ENCODE data around the gene EFNA4. TPM values are rescaled to one million over a fixed set of nuclear protein-coding genes. Genes with fewer than 3 reads are reported as not detected.
A peak's percentile ranks its signal among the peaks of the same experiment; 100 is the strongest.

EFNA4 gene
- polyA plus RNA-seq, 2 of the 4 experiments (the other 2 are of a cell fraction), result 3.1 to 8.7 TPM

DNA sequence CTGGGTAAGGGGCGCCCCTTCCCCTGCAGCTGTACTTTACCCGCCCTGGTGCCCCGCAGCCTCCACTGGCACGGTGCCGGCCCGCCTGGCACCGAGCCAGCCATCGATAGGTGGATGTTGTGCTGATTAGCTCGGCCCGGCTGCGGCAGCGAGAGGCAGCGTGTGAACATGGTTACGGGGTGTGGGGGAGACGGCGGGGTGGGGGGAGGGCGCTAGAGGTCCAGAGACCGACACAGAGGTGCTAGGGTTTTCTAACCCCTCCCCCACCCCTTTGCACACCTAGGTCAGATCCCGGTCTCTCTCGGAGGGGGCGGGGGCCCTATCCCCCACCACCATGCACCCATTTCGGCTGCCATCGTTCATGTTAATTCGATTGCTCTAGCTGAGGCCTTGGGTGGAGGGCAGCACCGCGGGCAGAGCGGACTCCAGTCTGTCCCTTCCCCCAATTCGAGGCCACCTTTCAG, 6.7 kb downstream of the EFNA4 start:
- Histone ChIP-seq H3K4me3 (peak overlapping the region; percentile 34; the same call in 2 of the 3 replicates), H3K27ac (no peak overlapping the region), H3K4me2 (peak overlapping the region; percentile 71)

DNA sequence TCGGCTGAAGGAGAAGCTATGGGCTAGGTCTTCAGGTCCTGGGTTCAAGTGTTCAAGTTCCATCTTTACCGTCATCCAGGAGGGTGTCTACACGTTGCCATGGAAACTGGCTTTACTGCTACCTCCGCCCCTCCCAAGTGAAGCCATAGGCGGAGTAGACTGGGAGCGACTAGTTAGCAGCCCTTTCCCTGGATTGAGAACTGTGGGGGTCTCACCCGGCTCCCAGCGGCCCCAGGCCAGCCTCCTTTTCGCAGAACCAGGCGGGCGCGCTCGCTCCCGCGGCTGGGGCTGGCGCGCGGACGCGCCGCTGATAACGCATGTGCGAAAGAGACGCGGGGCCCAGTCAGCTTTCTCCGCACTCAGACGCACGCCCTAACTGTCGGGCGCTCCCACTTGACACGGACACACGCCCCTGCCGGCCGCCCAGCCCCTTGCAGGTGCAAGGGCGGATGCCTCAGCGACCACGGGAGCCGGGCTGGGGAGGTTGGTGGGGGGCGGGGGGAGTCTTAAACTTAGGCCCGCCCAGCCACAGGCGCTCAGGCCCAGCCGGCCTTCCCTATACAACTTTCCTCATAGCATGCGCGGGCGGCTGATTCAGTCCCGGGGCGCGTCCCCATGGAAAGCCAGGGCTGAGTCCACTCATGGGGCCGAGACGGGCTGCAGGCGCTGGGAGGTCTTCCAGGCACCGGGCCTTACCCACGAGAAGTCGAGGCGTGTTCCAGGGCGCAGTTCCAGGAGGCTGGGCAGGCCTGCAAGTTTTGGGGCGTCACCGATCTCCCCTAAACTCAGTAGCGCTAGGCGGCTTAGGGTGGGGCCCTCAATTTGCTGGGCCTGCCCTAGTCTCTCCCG, 7.4 kb downstream of the EFNA4 start:
- no peak for TF ChIP-seq NR3C1 (IDR thresholded peaks at IDR 0.05)
- TF ChIP-seq, protein P1, sequence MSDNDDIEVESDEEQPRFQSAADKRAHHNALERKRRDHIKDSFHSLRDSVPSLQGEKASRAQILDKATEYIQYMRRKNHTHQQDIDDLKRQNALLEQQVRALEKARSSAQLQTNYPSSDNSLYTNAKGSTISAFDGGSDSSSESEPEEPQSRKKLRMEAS (IDR thresholded peaks at IDR 0.05), result peak; percentile 45; the same call in 1 of the 2 replicates
- TF ChIP-seq RFX5 (IDR thresholded peaks at IDR 0.05), result 0 out of 2 replicates have a peak, but pooled peaks have one; percentile 21
- no peak for TF ChIP-seq ESRRA (IDR thresholded peaks at IDR 0.05; ENCODE audit: borderline replicate concordance, low read length)
- TF ChIP-seq CHD2 (IDR thresholded peaks at IDR 0.05; ENCODE audit: low read length, partially characterized antibody), result no peak
- peak overlapping the region; percentile 71 for H3K4me2 ChIP-seq
- peak overlapping the region; percentile 34 for H3K4me3 ChIP-seq
- DNase-seq (ENCODE audit: low read depth in 1 of 2, low spot score in 1 of 2) (peak in 1 of 2 experiments; percentile 71), FAIRE-seq (no peak), ATAC-seq (peak; percentile 79 to 88)
- H3K4me1 ChIP-seq, result 0 out of 3 replicates have a peak, but pooled peaks cover 12% of the 10 kb centered on the region
- no peaks in the 10 kb centered on the region for H3K9me3 ChIP-seq
- ChIA-PET POLR2A (interaction anchor here (1.0 to 1.6 kb wide), 2 partner anchors 14 to 123 kb away, joined by 3 to 4 read pairs; no protein-coding TSS in a partner anchor), CTCF (interaction anchor here (1.0 to 27.3 kb wide), 5 partner anchors 10 to 96 kb away, joined by 5 to 350 read pairs (median 10); partner anchors contain the start of genes ADAM15 and EFNA4)
- 57% methylated on average over 35 of the region's 61 CpGs for WGBS (ENCODE audit: missing lambda C conversion rate)
- H3K27ac ChIP-seq, result peak overlapping the region; percentile 51 to 63

More for the DNA sequence above, 6.7 kb downstream of the EFNA4 start:
- FAIRE-seq (no peak), ATAC-seq (no peak), DNase-seq (ENCODE audit: low read depth in 1 of 2, low spot score in 1 of 2) (no peak)
- ChIA-PET POLR2A (interaction anchor here (0.7 to 1.6 kb wide), 3 partner anchors 15 to 123 kb away, joined by 3 to 4 read pairs (median 4); no protein-coding TSS in a partner anchor), CTCF (interaction anchor here (1.0 to 27.3 kb wide), 6 partner anchors 10 to 104 kb away, joined by 3 to 350 read pairs (median 8); partner anchors contain the start of genes ADAM15 and EFNA4)
- TF ChIP-seq RARB (CRISPR knock-in tag; IDR thresholded peaks at IDR 0.05) (no peak), EHF (CRISPR knock-in tag; IDR thresholded peaks at IDR 0.05) (no peak), TP53 (CRISPR knock-in tag; IDR thresholded peaks at IDR 0.05) (no peak), JUNB (IDR thresholded peaks at IDR 0.05) (no peak)
- TF ChIP-seq, protein P2, sequence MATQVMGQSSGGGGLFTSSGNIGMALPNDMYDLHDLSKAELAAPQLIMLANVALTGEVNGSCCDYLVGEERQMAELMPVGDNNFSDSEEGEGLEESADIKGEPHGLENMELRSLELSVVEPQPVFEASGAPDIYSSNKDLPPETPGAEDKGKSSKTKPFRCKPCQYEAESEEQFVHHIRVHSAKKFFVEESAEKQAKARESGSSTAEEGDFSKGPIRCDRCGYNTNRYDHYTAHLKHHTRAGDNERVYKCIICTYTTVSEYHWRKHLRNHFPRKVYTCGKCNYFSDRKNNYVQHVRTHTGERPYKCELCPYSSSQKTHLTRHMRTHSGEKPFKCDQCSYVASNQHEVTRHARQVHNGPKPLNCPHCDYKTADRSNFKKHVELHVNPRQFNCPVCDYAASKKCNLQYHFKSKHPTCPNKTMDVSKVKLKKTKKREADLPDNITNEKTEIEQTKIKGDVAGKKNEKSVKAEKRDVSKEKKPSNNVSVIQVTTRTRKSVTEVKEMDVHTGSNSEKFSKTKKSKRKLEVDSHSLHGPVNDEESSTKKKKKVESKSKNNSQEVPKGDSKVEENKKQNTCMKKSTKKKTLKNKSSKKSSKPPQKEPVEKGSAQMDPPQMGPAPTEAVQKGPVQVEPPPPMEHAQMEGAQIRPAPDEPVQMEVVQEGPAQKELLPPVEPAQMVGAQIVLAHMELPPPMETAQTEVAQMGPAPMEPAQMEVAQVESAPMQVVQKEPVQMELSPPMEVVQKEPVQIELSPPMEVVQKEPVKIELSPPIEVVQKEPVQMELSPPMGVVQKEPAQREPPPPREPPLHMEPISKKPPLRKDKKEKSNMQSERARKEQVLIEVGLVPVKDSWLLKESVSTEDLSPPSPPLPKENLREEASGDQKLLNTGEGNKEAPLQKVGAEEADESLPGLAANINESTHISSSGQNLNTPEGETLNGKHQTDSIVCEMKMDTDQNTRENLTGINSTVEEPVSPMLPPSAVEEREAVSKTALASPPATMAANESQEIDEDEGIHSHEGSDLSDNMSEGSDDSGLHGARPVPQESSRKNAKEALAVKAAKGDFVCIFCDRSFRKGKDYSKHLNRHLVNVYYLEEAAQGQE (IDR thresholded peaks at IDR 0.05), result no peak
- TF ChIP-seq, protein P3, sequence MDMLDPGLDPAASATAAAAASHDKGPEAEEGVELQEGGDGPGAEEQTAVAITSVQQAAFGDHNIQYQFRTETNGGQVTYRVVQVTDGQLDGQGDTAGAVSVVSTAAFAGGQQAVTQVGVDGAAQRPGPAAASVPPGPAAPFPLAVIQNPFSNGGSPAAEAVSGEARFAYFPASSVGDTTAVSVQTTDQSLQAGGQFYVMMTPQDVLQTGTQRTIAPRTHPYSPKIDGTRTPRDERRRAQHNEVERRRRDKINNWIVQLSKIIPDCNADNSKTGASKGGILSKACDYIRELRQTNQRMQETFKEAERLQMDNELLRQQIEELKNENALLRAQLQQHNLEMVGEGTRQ (IDR thresholded peaks at IDR 0.05), result no peak
- H3K4me1 ChIP-seq, result 0 out of 3 replicates have a peak, but pooled peaks cover 12% of the 10 kb centered on the region
- no peaks in the 10 kb centered on the region for H3K9me3 ChIP-seq
- WGBS (ENCODE audit: missing lambda C conversion rate), result 73% methylated on average over 9 of the region's 28 CpGs

DNA sequence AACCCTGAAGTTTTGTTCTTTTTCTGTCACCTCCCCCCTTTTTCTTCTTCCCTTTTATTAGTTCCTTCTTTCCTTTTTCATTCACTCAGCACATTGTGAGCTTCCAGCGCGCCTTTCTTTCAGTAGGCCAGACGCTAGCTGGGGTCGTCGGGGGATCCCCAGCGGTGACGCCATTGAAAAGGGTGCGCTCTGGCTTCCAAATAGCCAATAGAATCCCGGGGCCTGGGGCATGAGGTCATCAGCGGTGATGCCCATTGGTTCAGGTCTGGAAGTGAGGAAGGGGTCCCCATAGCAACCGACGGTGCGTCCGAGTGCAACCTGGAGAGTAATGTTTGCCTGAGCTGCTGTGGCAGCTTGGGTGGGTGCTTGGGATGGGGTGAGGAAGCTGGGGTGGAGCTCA, 8.2 kb downstream of the EFNA4 start:
- Histone ChIP-seq H3K4me2 (no peak overlapping the region), H3K4me1 (0 out of 3 replicates have a peak, but pooled peaks cover 12% of the 10 kb centered on the region), H3K9me3 (no peaks in the 10 kb centered on the region), H3K4me3 (no peak overlapping the region), H3K27ac (no peak overlapping the region)
- ChIA-PET CTCF (interaction anchor here (0.6 to 27.3 kb wide), 5 partner anchors 13 to 592 kb away, joined by 3 to 350 read pairs (median 4); partner anchors contain the start of genes ADAM15 and EFNA4), POLR2A (no interaction called here)
- FAIRE-seq, result no peak
- no peak for ATAC-seq
- WGBS (ENCODE audit: missing lambda C conversion rate), result 92% methylated on average over 14 of the region's 14 CpGs
- DNase-seq (ENCODE audit: low read depth in 1 of 2, low spot score in 1 of 2), result no peak
- no peak for TF ChIP-seq RAD21 (conservative IDR thresholded peaks at IDR 0.05 in 1 of 2, IDR thresholded peaks at IDR 0.05 in 1 of 2)
- TF ChIP-seq HDAC2 (IDR thresholded peaks at IDR 0.05), result no peak
- TF ChIP-seq EHF (CRISPR knock-in tag; IDR thresholded peaks at IDR 0.05), result no peak
- TF ChIP-seq, protein P3 (IDR thresholded peaks at IDR 0.05), result no peak
- TF ChIP-seq CHD2 (IDR thresholded peaks at IDR 0.05; ENCODE audit: low read length, partially characterized antibody), result no peak
- TF ChIP-seq, protein P4, sequence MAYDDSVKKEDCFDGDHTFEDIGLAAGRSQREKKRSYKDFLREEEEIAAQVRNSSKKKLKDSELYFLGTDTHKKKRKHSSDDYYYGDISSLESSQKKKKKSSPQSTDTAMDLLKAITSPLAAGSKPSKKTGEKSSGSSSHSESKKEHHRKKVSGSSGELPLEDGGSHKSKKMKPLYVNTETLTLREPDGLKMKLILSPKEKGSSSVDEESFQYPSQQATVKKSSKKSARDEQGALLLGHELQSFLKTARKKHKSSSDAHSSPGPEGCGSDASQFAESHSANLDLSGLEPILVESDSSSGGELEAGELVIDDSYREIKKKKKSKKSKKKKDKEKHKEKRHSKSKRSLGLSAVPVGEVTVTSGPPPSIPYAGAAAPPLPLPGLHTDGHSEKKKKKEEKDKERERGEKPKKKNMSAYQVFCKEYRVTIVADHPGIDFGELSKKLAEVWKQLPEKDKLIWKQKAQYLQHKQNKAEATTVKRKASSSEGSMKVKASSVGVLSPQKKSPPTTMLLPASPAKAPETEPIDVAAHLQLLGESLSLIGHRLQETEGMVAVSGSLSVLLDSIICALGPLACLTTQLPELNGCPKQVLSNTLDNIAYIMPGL (CRISPR knock-in tag; IDR thresholded peaks at IDR 0.05; ENCODE audit: borderline replicate concordance), result no peak
- TF ChIP-seq, protein P5, sequence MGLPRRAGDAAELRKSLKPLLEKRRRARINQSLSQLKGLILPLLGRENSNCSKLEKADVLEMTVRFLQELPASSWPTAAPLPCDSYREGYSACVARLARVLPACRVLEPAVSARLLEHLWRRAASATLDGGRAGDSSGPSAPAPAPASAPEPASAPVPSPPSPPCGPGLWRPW (IDR thresholded peaks at IDR 0.05), result no peak
- no peak for TF ChIP-seq MAFK (IDR thresholded peaks at IDR 0.05; ENCODE audit: partially characterized antibody)
- TF ChIP-seq, protein P6, sequence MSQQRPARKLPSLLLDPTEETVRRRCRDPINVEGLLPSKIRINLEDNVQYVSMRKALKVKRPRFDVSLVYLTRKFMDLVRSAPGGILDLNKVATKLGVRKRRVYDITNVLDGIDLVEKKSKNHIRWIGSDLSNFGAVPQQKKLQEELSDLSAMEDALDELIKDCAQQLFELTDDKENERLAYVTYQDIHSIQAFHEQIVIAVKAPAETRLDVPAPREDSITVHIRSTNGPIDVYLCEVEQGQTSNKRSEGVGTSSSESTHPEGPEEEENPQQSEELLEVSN (IDR thresholded peaks at IDR 0.05; ENCODE audit: borderline replicate concordance, low read depth), result no peak
- no peak for TF ChIP-seq ZNF302 (CRISPR knock-in tag; IDR thresholded peaks at IDR 0.05)
- no peak for TF ChIP-seq RFX5 (IDR thresholded peaks at IDR 0.05)
- TF ChIP-seq ZFP36 (IDR thresholded peaks at IDR 0.05; ENCODE audit: borderline replicate concordance, partially characterized antibody), result no peak
- TF ChIP-seq RARB (CRISPR knock-in tag; IDR thresholded peaks at IDR 0.05), result no peak

All from A549 (cell line).